Measurements from ENCODE around the gene GRM1.

GRM1 gene

DNA sequence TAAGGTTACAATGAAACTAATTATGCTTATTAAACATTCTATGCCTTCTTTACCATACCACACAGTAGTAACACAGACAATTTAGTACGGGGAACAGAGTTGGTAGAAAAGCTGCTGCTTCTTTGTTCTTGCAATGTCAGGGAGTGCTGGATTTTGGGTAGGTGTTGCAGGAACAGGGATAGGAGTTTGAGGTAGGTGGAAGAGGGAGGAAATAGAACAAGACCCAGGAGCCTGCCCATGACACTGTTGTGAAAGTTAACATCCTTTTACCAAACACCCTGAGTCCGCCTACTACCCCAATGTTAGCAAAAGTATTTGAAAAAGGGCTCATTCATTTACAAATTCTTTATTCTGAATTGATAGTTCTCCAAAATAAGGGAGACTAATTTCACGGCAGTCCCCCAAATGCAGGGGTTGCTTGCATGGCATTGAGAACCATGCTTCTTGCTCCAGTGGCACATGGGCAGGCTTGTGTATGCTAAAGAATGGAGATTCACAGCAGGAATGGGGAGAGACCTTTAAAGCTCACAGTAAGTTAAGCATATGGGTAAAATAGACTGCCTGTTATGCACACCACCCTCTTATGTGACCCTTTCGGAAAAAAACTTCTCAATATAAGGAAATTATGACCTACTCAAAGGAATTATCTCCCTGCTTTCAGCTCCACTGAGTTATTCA is 181.7 kb downstream of the GRM1 start:
- Histone ChIP-seq H3K36me3 (ENCODE audit: insufficient read depth, low read length) (no peaks in the 10 kb centered on the region), H4K20me1 (ENCODE audit: insufficient read depth, low read length, poor library complexity, severe bottlenecking) (no peaks in the 10 kb centered on the region), H2AFZ (ENCODE audit: low read length) (peak overlapping the region; percentile 83), H3K79me2 (ENCODE audit: insufficient read depth, low read length) (no peaks in the 10 kb centered on the region), H3K4me3 (ENCODE audit: low read length, poor library complexity, severe bottlenecking) (no peak overlapping the region), H3K9me3 (ENCODE audit: insufficient read depth, low read depth, low read length) (no peaks in the 10 kb centered on the region), H3K4me1 (ENCODE audit: insufficient read depth, low read length, poor library complexity, severe bottlenecking) (peaks cover 16% of the 10 kb centered on the region), H3K27me3 (ENCODE audit: insufficient read depth, low read length, poor library complexity, severe bottlenecking) (no peaks in the 10 kb centered on the region), H3K4me2 (ENCODE audit: low read depth, low read length, poor library complexity, severe bottlenecking) (no peak overlapping the region), H3K9ac (ENCODE audit: low read depth, low read length, poor library complexity, severe bottlenecking) (no peak overlapping the region), H3F3A (ENCODE audit: low read depth) (no peaks in the 10 kb centered on the region), H3K9me2 (replicated peaks; ENCODE audit: low read depth, low read length) (no peaks in the 10 kb centered on the region)
- TF ChIP-seq, protein P1, sequence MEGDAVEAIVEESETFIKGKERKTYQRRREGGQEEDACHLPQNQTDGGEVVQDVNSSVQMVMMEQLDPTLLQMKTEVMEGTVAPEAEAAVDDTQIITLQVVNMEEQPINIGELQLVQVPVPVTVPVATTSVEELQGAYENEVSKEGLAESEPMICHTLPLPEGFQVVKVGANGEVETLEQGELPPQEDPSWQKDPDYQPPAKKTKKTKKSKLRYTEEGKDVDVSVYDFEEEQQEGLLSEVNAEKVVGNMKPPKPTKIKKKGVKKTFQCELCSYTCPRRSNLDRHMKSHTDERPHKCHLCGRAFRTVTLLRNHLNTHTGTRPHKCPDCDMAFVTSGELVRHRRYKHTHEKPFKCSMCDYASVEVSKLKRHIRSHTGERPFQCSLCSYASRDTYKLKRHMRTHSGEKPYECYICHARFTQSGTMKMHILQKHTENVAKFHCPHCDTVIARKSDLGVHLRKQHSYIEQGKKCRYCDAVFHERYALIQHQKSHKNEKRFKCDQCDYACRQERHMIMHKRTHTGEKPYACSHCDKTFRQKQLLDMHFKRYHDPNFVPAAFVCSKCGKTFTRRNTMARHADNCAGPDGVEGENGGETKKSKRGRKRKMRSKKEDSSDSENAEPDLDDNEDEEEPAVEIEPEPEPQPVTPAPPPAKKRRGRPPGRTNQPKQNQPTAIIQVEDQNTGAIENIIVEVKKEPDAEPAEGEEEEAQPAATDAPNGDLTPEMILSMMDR (conservative IDR thresholded peaks at IDR 0.05; ENCODE audit: low read length), result no peak
- TF ChIP-seq EZH2phosphoT487 (IDR thresholded peaks at IDR 0.05; ENCODE audit: borderline replicate concordance), result no peak

DNA sequence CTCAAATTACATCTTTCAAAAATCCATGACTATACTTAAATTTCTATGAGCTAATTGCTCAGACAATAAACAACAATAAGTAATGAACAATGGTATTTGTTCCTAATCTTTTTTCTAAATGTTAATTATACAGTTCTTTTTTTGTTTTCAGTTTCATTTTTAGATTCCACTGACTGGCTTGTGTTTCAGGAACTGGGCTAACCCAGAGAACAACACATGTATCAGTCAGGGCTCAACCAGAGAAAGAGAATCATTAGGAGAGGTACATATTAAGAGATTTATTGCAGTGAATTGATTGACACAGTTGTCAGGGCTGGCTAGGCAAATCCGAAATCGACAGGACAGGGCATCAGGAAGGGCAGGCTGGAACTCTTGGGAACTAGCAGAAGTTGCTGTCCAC is 182.8 kb downstream of the GRM1 start:
- no peak for TF ChIP-seq EZH2phosphoT487 (IDR thresholded peaks at IDR 0.05; ENCODE audit: borderline replicate concordance)
- TF ChIP-seq, protein P1 (conservative IDR thresholded peaks at IDR 0.05; ENCODE audit: low read length), result no peak
- H3K4me2 ChIP-seq (ENCODE audit: low read depth, low read length, poor library complexity, severe bottlenecking), result peak overlapping the region; percentile 59
- no peaks in the 10 kb centered on the region for H3K36me3 ChIP-seq (ENCODE audit: insufficient read depth, low read length)
- no peaks in the 10 kb centered on the region for H4K20me1 ChIP-seq (ENCODE audit: insufficient read depth, low read length, poor library complexity, severe bottlenecking)
- no peaks in the 10 kb centered on the region for H3K9me3 ChIP-seq (ENCODE audit: insufficient read depth, low read depth, low read length)
- H3K4me3 ChIP-seq (ENCODE audit: low read length, poor library complexity, severe bottlenecking), result peak overlapping the region; percentile 21
- H3K79me2 ChIP-seq (ENCODE audit: insufficient read depth, low read length), result no peaks in the 10 kb centered on the region
- H3F3A ChIP-seq (ENCODE audit: low read depth), result no peaks in the 10 kb centered on the region
- H3K9ac ChIP-seq (ENCODE audit: low read depth, low read length, poor library complexity, severe bottlenecking), result no peak overlapping the region
- no peaks in the 10 kb centered on the region for H3K27me3 ChIP-seq (ENCODE audit: insufficient read depth, low read length, poor library complexity, severe bottlenecking)
- no peaks in the 10 kb centered on the region for H3K9me2 ChIP-seq (replicated peaks; ENCODE audit: low read depth, low read length)
- peaks cover 16% of the 10 kb centered on the region for H3K4me1 ChIP-seq (ENCODE audit: insufficient read depth, low read length, poor library complexity, severe bottlenecking)
- H2AFZ ChIP-seq (ENCODE audit: low read length), result peak overlapping the region; percentile 83

DNA sequence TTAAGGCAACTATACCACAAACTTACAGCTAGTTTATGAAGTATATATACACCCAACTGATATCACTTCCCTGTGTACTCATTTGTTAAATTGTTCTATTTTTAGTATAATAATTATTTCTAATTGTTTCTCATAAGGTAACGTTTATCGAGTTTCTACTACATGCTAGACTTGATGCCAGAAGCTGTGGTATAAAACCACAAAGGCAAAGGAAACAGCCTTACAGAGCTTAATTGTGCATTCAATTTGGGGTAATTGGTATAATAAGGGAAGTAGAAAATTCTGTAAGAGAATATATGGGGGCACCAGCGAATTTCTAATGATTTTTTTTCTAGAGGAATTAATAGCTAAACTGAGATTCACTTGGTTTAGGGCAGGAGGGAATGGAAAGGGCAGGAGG is 183.9 kb downstream of the GRM1 start:
- H3K9me3 ChIP-seq (ENCODE audit: insufficient read depth, low read depth, low read length), result no peaks in the 10 kb centered on the region
- TF ChIP-seq, protein P1 (conservative IDR thresholded peaks at IDR 0.05; ENCODE audit: low read length), result no peak
- TF ChIP-seq EZH2phosphoT487 (IDR thresholded peaks at IDR 0.05; ENCODE audit: borderline replicate concordance), result no peak
- H4K20me1 ChIP-seq (ENCODE audit: insufficient read depth, low read length, poor library complexity, severe bottlenecking), result no peaks in the 10 kb centered on the region
- H3K36me3 ChIP-seq (ENCODE audit: insufficient read depth, low read length), result no peaks in the 10 kb centered on the region
- no peak overlapping the region for H2AFZ ChIP-seq (ENCODE audit: low read length)
- no peak overlapping the region for H3K9ac ChIP-seq (ENCODE audit: low read depth, low read length, poor library complexity, severe bottlenecking)
- H3K79me2 ChIP-seq (ENCODE audit: insufficient read depth, low read length), result no peaks in the 10 kb centered on the region
- no peaks in the 10 kb centered on the region for H3F3A ChIP-seq (ENCODE audit: low read depth)
- H3K9me2 ChIP-seq (replicated peaks; ENCODE audit: low read depth, low read length), result no peaks in the 10 kb centered on the region
- peak overlapping the region; percentile 59 for H3K4me2 ChIP-seq (ENCODE audit: low read depth, low read length, poor library complexity, severe bottlenecking)
- H3K4me3 ChIP-seq (ENCODE audit: low read length, poor library complexity, severe bottlenecking), result no peak overlapping the region
- peaks cover 16% of the 10 kb centered on the region for H3K4me1 ChIP-seq (ENCODE audit: insufficient read depth, low read length, poor library complexity, severe bottlenecking)
- H3K27me3 ChIP-seq (ENCODE audit: insufficient read depth, low read length, poor library complexity, severe bottlenecking), result no peaks in the 10 kb centered on the region

Data from Loucy (cell line).